GM12891 (cell line): ENCODE measurements around the gene TNFRSF4.

Source experiments
- POLR2A ChIP-seq: IDR thresholded peaks from 2 replicates; pipeline ENCODE4 v1.6.1; 2011; ENCODE audit warnings: low read depth, low read length, control low read depth
- POLR2AphosphoS5 ChIP-seq: IDR thresholded peaks from 2 replicates; pipeline ENCODE4 v1.6.1; 2011; ENCODE audit warnings: low read depth, low read length, control low read depth
- SPI1 ChIP-seq: IDR thresholded peaks from 2 replicates; pipeline ENCODE4 v1.6.1; 2011; ENCODE audit warnings: low read depth, low read length, control low read depth
- TAF1 ChIP-seq: IDR thresholded peaks from 2 replicates; pipeline ENCODE4 v1.6.1; 2011; ENCODE audit warnings: low read depth, low read length, control low read depth

GRCh38 chr1:1164361-1164700 lies 49.6 kb downstream of the TNFRSF4 start:
- TF ChIP-seq POLR2A (no peak), POLR2AphosphoS5 (no peak), TAF1 (no peak), SPI1 (no peak)
